Stimulated activated CD4-positive, alpha-beta T cell treated with anti-CD3 and anti-CD28 coated beads, Interleukin-1b, Interleukin-23, amount 100 ng/mL, for 48 hours (primary cell): ENCODE measurements around the gene PSME2.

Experiments
- DNase-seq: peaks from one replicate; pipeline ENCODE4 v3.0.0-alpha.2; 2020

PSME2 gene, protein sequence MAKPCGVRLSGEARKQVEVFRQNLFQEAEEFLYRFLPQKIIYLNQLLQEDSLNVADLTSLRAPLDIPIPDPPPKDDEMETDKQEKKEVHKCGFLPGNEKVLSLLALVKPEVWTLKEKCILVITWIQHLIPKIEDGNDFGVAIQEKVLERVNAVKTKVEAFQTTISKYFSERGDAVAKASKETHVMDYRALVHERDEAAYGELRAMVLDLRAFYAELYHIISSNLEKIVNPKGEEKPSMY

DNA sequence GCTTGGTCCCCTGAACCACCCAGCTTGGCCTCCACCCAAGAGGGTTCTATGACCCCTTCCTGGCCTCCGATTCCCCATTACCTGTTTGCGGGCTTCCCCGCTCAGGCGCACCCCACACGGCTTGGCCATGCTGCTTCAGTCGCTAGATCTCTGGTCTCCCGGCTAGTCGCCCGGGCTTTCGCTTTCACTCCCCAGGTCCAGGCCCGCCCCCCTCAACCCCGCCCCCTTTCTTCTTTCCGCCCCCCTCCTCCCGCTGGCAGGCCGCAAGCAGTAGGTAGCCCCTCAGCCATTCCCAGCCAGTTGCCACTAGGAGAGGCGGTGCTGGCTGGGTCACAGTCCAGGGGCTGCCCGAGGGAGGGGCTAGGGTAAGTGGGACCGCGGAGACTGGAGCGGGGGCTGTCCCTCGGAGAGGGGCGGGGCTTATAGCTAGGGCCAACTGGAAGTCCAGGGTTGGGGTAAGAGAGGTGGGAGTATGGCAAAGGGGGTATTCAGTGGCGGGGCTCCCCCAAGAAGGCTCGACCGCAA is at the start of gene PSME2:
TSS of gene PSME2 (minus strand) at position 158 of the 525 bp plus-strand sequence. CDS start at position 129, 29 bp downstream.
- peak; percentile 94 for DNase-seq

DNA sequence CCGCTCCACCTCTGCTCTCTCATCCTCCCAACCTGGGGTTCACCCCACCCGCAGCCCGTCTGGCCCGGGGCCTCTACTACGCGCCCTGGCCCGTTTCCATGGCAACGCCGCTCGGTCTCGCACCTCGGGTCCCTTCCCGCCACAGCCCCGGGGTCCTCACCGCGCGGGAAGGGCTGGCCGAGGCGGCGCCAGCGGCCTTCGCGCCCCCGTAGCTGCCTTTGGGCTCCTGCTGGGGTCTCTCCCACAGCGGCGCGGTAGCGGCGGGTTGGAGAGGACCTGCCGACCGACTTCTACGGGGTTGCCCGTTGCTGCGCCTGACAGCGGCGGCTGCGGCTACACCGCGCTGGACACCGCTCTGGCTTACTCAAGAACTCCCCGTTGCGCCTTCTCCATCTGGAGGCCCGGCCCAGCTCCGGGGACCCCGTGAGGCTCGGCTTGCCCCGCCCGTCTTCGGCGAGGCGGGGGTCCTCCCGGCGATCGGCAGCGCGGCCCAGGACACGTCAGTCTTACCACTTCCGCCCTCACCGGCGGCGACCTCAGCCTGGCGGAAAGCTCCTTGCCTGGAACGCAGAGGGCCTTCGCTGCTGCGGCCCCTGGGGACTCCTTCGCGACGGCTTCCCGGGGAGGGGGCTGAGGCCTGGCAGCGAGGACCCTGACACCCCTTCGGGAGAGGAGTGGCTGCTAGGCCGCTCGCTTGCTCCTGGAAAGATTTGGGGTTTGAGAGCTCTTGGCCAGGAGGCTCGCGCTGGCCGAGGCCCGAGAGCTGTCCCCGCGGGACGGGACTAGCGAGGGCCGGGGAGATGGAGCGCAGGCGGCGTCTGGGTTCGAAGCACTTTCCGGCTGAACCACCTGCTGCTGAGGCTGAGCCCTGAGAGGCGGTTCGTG is 49.0 kb upstream of the PSME2 start, which contains the start of gene TM9SF1:
TSS of gene TM9SF1 (minus strand) at position 256 of the 885 bp plus-strand sequence. CDS start 422 bp downstream, outside the sequence.
- DNase-seq, result peak; percentile 89

DNA sequence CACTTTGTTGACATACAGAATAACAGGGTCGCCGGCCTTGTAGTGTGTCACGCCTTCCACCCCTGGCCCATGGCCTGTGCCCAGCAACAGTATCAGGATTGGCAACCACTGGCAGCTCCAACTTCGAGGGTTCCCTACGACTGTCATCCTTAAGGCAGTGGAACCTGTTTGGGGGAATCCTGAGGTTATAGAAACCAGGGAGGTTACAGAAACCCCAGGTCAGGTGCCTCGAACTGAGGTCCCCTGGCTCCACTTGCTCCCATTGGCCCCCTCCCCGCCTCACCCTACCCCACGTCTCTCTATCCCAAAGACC is 48.4 kb upstream of the PSME2 start:
- no peak for DNase-seq

DNA sequence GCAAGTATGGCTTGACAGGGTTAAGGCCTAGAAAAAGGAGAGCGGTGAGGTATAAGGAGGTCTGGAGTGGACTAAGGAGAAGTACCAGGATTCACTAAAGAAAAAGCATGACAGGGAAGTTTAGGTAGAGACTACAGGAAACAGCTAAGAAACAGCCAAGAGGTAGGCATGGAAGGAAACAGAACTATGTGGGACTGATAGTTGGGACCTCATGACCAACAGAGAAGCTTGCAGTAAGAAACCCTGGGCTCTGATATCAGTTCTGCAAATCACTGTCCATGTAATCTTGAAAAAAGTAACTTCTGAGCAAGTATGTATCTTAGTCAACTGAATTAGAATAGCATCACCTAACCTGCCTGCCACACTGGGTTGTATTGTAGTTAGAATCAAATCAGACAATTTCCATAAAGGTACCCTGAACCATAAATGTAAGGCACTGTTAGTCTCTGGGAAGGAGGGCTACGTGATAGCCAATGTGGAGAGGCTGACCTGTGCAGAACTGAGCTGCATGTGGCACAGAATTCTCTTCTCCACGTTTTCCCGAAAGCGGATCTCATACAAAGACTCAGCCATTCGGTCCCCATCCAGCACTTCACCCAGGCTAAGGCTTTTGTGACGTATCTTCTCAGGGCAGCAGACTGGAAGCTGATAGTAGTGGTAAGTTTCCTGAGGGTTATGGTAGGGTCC is 47.9 kb upstream of the PSME2 start:
- DNase-seq, result no peak

DNA sequence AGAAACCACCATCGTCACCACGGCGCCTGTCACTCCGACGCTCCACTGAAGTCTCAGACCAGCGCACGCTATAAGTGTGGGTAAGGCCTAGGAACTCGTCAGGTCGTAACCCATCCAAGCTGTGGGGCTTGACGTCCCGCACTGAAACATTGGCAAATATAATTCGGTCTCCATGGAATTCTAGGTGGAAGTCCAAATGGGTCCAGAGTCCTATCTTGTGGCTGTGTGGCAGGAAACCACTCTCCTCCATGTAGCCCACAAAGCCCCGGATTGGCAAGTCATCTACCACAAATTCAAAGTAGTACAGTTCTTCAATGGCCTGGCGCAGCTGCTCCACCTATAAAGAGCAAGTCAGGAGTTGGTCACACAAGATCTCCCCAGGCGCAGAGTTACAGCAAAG is 46.5 kb upstream of the PSME2 start:
- DNase-seq, result no peak

DNA sequence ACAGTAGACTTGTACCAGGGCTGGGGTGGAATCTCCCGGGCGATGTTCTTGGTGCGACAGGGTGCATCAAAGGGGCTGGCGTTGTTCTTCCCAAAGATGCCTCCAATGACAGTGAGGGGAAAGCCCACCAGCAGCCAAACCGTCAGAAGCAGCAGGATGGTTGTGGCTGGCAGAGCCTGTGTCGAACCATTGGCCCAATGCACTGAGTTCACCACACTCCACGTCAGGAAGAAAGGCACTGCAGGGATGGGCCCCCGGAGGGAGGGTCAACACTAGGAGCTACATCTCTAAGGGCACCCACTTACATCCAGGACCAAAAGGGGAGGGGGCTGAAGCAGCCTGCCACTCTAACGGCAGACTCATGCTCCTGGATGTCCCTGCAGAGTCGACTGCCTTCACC is 44.0 kb upstream of the PSME2 start:
- no peak for DNase-seq

DNA sequence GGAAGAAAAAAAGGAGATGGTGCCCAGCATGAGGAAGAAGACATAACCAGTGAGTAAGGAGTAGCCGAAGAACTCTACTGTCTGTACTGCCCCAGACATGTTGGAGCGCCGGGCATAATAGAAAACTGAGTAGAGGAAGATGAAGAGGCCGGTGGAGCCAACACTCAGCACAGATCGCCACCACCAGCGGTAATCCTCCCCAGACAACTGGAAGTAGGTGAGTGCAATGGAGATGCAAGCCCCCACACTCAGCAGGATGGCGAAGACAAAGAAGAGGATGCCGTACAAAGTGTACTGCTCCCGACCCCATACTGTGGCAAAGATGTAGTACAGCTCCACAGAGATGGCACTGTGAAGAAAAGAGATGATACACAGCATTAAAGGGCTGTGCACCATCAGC is 43.0 kb upstream of the PSME2 start:
- DNase-seq, result no peak

DNA sequence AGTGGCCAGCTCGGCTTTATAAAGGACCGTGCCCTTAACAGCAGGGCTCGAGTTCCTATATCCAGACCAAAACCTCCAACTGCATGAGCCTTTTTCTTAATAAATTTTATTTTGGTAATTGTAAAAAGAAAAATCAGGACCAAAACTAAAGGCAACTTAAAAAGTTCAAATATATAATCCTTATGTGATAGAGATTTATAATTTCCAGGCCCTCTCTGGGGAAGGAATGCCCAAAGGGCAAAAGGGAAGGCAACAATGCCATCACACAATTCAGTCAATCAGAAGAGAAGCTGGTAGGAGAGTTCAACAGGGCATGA is 42.6 kb upstream of the PSME2 start:
- no peak for DNase-seq

DNA sequence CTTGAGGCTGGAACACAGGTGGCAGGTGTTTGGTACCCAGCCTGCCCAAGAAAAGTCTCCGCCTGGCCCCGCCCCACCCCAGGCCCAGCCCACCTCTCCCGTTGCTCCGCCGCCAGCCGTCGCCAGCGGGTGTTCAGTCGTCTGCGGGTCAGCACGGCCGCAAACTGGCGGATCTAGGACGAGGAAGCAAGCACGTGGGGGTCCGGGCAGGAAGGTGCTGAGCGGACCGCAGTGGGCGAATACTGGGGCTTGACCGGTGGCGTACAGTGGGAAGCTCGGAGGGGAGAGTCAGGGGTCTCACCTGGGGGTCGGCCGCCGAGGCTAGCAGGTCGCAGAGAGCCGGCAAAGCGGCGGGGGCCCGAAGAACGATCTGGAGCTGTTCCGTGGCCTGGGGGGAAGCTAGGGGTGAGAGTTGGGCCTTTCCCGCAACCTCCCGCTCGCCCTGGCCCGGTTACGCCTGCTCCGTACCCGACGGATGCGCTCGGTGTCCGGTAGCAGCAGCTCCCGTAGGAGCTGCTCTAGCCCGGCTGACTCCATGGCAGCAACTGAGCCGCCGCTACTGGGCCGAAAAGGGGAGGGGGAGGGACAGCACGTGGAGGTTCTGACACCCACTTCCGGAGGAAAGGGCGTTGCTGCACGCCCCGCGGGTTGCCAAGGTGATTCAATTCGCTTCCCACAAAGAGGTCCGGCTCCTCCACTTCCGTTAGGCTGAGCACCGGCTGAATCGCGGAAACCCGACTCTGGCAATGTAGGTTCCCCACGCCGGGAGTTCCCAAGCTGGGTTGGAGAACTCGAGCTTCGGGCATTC is 42.0 kb upstream of the PSME2 start, which contains the start of gene IPO4:
TSS of gene IPO4 (minus strand) at position 566 of the 808 bp plus-strand sequence. CDS start at position 537, 29 bp downstream.
- peak; percentile 96 for DNase-seq

DNA sequence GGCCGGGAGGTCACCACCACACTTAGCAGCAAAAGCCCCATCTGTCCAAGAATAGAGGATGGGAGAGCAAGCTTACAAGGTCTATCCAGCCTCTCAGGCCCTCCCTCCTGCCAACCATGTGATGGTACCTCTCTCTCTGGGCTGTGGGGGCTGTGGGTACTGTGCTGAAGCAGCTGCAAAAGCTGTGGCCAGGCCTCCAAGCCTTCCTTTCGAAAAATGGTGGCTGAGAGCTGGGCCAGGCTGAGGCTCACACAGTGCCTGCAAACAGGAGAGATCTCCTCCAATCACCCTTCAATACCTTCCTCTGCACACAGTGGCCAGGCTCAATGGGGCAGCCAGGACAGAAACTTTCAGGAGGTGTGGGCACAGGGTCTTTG is 41.1 kb upstream of the PSME2 start:
- no peak for DNase-seq

DNA sequence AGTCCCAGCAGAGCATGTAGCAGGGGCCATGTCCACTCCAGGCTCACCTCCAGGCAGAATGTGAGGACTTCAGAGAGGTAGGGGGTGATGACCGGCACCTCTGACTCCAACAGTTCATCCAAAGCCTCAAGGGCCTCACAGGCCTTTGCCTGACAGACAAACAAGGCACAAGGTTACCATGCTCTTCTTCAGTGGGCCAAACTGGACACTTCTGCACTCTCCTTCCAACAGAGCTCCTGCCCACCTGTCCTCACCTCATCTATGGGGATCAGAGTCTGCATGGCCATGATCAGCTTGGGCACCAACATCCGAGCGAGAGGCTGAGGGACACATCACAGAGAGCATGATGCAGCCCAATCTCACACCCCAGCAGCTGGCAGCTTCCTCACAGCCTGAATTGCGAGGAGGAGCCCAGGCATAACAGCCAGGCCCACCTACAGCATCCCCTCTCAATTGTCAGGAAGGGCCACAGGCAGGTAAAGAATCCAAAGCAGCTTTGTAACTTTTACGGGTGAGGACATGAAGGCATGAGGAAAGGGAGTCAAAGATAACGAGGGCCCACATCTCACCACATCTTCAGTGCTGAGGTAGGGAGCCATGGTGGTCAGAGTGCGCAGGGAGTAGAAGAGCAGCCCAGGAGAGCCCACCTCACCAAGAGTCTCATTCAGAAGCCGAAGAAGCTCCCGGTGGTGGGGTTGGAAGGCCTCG is 40.6 kb upstream of the PSME2 start:
- DNase-seq, result no peak

DNA sequence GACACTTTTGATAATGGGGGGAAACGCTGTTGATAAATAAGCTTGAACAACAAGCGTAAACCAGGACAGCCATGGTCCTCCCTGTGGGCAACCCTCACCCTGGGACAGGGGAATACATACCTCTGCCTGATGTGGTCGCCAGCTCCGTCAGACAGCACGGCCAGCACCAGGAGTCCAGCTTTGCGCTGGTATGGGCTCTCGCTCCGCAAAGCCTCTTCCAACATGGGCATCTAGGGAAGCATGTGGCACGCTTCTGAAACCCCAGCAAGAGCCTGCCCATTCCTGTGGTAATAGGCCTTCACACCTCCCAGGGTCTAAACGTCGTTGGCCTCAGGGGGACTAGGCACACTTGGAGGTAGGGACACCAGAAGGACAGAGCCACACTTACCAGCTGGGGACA is 39.3 kb upstream of the PSME2 start:
- DNase-seq, result no peak

DNA sequence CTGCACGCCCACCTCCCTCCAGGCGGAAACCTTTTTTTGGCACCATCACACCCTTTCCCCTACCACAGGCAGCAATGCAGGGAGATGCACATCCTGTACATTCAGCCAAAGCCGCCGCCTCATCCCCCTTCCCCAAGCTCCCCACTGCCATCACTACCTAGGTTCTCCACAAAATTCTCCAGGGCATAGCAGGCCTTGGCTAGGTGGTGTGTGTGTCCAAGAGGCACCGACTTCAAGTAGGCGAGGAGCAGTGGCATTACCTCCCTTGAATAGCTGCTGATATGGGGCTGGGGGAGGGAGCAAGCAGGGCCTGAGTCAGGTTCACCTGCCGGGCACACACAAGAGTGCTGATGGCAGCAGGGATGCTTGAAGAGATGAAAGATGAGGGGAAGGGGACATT is 38.6 kb upstream of the PSME2 start:
- DNase-seq, result no peak

DNA sequence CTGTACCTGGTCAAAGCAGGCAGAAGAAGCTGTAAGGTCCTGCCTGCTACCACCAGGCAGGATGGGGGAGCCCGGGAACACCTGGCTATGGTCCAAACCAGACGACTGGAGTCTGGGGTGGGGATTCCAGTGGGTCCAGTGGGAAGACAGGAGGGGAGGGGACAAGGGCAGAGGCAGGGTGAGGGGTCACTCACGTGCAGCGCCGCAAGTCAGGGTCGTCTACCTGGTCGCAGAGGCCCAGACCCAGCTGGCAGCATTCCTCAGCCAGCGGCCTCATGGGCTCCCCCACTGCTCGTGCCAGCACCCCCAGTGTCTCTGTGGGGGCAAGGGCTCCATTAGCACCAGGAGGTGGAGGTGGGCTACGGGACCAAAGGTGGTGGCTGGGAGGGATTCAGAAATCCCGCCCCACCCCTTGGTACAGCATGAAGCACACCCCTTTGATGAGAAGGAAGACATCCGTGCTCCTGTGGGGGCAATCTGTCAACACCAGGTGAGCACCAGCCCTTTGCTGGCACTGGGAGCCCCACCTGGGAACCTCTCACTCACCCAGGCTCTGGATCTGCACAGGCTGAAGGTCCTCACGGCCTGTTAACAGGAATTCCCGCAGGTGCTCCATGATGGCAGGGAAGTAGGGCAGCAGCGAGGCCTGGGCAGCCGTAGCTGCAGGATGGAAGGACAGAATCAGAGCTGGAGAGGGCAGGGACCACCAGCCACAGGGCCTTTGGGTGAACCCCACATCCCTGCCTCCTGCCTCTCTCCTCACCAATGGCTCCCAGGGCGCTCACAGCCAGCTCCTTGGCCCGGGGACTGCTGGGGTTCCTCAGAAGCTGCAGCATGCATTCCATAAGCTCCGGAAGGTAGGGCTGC is 37.9 kb upstream of the PSME2 start:
- no peak for DNase-seq

DNA sequence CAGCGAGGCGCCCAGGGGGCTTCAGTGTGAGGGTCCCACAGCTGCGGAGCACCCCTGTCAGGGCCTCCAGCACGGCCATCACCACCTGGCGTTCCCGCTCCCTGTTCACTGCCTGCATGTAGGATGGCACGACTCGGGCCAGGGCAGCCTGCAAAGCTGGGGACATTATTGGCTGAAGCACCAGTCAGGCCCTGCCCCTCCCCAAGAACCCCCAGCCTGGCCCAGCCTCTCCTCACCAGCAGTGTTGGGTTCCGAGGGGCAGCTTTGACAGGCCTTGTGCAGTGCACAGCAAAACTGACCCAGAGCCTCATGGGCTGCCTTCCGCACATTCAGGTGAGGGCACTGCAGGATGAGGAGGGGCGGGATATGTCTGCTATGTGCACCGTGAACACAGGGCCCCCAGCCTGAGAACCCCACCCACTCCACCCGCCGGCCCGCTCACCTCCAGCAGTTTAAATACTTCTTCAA is 36.6 kb upstream of the PSME2 start:
- DNase-seq, result no peak

DNA sequence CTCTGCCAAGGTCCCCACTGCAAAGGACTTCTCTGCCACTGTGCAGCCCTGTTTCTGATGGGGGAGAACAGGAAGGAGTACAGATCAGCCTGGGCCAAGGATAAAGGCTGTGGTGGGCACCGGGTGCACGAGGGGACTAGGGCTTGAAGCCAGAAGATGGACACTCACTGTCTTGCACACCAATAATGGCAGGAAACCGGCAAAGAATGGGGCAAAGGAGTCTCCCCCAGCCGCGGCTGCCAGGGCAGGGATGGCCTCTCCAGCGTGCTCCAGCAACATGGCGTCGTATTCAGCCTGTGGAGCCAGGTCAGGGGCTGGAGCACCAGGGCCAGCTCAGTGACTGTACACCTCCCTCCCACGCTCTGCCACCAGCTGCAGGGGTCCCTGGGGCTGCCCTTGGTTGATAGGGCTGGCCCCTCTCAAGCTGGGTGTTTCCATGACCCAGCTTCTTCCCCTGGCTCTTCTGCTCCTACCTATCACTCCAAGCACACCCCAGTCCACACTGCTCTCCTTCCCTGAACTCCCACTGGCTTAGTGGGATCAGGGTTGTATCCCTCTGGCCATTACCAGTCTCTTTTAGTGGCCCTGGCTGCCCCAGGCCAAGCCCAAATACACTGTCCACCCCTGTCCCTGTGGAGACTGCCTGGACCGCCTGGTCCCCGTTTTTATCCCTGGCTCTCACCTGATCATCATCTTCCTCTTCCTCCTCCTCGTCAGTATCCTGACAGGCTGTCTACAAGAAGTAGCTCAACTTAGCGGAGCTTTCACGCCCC is 35.9 kb upstream of the PSME2 start:
- DNase-seq, result no peak

DNA sequence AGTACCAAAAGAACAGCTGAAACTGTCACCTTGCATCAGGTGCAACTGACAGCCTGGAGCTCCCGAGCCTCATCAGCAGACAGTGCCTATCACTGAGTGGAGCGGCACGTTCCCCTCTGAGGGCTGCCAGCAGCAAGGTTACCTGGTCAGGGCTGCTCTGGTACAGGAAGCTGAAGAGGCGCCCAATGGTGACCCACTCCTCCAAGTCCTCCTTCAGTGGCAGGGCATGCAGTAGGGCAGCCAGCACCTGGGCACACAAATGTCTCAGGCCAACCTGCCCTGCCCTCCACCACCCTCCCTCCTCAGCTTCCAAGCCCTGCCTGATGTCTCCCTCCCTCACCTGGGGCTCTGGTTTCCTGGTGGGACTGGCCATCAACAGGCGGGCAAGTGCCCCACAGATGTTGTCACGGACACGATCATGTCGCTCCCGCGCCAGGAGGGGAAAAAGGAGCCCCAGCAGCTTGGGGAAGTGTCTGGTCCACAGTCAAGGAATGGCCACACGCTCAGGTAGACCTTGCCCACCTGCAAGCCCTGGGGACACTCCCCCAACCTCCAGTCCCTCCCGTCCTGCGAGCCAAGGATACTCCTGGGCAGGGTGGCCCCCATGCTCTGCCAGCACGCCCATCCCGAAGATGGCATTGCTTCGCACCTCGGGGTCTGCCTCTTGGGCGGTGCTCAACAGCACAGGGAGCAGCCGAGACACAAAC is 35.1 kb upstream of the PSME2 start:
- DNase-seq, result no peak

DNA sequence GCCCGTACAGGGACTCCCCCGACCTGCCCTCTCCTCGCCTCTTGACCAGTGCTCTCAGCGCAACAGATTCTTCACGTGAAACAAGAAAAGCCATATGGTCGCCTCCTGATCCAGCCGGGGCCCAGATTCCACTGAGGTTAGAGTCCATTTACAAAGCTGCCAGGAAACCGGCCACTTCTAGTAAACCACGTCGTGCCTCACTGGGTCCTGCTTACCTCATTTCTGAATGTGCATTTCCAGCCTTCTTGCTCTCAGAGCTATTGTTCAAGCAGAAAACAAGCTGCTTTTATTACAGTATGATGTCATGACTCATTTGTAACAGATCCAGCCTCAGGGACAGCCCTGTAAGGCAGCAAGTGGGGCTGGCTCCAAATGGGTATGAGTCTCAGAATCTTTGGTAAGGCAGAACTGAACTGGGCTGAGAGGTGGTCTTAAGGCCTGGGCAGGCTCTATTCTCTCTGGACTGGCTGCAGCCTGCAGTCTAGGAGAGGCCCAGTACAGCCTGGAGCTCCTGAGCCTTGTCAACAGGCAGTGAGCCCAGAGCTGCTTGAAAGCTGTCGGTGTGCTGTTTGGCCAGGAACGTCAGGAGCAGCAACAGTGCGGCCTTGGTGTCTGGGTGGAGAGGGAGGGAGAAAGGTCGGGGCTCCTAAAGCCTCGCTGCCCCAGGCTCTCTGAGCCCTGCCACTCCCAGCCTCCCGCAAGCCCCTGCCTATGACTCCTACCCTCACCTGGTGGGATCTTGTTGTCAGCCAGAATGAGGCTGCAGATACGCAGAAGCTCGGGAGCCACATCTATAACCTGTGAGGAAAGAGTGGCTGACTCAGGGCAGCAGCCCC is 33.8 kb upstream of the PSME2 start:
- DNase-seq, result no peak
